Osteocyte (in vitro differentiated cells): ENCODE results near the gene C2orf42. TPM values are rescaled to one million over a fixed set of nuclear protein-coding genes. Genes with fewer than 3 reads are reported as not detected.
"Not testable (repeated sequence)": the region's sequence is repeated elsewhere in the genome, so short reads cannot be mapped to it uniquely, and the experiment has no call there.

ENCODE experiments used
- DNase-seq: peaks from one replicate; pipeline ENCODE4 v3.0.0; 2021; ENCODE audit warnings: mixed read lengths; ENCODE audit not compliant: unreplicated experiment; ENCODE audit errors: extremely low spot score
- H3K27ac Mint-ChIP-seq: one replicate; pipeline ENCODE4 v1.8.0; 2021; ENCODE audit warnings: mild to moderate bottlenecking, mixed read lengths; ENCODE audit not compliant: unreplicated experiment
- H3K27me3 Mint-ChIP-seq: one replicate; pipeline ENCODE4 v1.8.0; 2021; ENCODE audit warnings: mixed read lengths; ENCODE audit not compliant: unreplicated experiment
- H3K36me3 Mint-ChIP-seq: one replicate; pipeline ENCODE4 v1.8.0; 2021; ENCODE audit warnings: mixed read lengths; ENCODE audit not compliant: unreplicated experiment
- H3K4me1 Mint-ChIP-seq: one replicate; pipeline ENCODE4 v1.8.0; 2021; ENCODE audit warnings: mixed read lengths; ENCODE audit not compliant: unreplicated experiment
- H3K4me3 Mint-ChIP-seq: one replicate; pipeline ENCODE4 v1.8.0; 2021; ENCODE audit warnings: mild to moderate bottlenecking, moderate library complexity, mixed read lengths; ENCODE audit not compliant: unreplicated experiment
- H3K9me3 Mint-ChIP-seq: one replicate; pipeline ENCODE4 v1.8.0; 2021; ENCODE audit warnings: mixed read lengths; ENCODE audit not compliant: unreplicated experiment
- total RNA-seq: library from RNA; stranded (reverse); gene quantifications from 2 replicates; pipeline ENCODE4 v1.2.1, GENCODE V29; 2021
- TF ChIP-seq, protein P1 (sequence below): fragments of 200-600 bp; sonication (generic); IDR thresholded peaks from 2 replicates; pipeline ENCODE4 v1.5.0; 2021; ENCODE audit warnings: antibody characterized with exemption, mild to moderate bottlenecking, moderate library complexity

C2orf42 gene
- total RNA-seq, 1 donor from 2014 or later, result 25.7 TPM

DNA sequence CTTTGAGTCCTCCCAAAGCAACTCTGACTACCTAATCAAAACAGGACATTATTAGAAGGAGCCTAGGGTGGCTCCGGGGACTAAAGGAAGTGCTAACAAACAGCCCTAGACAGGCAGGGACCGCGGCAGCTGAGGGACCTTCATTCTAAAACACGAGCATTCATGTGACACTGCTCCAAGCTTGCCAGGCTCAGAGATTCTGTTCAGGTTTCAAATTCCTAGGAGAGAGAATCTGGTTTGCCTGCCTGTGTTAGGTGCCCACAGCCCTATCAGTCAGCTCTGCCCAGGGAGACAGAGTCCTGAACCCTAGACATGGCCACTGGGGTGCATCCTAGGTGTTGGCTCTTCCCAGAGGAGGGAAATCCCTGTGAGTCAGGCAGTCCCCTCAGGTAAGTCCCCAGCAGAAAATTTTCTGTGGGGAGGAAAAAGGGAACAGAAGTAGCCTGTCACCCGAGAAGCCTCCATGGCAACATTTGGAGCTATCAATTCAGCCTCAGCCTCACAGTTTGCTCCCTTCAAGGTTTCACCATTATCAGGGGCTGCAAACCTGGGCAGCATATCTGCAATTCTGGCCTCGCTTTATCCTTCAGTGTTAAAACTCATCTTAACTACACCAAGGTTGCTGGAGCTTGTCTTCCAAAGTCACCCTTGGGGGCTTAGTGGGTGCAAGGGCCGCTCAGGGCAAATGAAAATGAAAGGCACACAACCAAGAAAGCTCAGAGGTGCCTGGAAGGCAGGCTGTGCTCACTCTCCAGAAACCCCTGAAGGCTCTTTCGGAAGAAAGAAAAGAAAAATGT is 75.0 kb downstream of the C2orf42 start:
- Mint-ChIP-seq H3K9me3 (no peaks in the 10 kb centered on the region), H3K27me3 (no peaks in the 10 kb centered on the region), H3K4me1 (peaks cover 28% of the 10 kb centered on the region), H3K4me3 (no peak overlapping the region), H3K27ac (no peak overlapping the region), H3K36me3 (no peaks in the 10 kb centered on the region)
- DNase-seq, result no peak
- TF ChIP-seq, protein P1, sequence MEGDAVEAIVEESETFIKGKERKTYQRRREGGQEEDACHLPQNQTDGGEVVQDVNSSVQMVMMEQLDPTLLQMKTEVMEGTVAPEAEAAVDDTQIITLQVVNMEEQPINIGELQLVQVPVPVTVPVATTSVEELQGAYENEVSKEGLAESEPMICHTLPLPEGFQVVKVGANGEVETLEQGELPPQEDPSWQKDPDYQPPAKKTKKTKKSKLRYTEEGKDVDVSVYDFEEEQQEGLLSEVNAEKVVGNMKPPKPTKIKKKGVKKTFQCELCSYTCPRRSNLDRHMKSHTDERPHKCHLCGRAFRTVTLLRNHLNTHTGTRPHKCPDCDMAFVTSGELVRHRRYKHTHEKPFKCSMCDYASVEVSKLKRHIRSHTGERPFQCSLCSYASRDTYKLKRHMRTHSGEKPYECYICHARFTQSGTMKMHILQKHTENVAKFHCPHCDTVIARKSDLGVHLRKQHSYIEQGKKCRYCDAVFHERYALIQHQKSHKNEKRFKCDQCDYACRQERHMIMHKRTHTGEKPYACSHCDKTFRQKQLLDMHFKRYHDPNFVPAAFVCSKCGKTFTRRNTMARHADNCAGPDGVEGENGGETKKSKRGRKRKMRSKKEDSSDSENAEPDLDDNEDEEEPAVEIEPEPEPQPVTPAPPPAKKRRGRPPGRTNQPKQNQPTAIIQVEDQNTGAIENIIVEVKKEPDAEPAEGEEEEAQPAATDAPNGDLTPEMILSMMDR, result no peak

DNA sequence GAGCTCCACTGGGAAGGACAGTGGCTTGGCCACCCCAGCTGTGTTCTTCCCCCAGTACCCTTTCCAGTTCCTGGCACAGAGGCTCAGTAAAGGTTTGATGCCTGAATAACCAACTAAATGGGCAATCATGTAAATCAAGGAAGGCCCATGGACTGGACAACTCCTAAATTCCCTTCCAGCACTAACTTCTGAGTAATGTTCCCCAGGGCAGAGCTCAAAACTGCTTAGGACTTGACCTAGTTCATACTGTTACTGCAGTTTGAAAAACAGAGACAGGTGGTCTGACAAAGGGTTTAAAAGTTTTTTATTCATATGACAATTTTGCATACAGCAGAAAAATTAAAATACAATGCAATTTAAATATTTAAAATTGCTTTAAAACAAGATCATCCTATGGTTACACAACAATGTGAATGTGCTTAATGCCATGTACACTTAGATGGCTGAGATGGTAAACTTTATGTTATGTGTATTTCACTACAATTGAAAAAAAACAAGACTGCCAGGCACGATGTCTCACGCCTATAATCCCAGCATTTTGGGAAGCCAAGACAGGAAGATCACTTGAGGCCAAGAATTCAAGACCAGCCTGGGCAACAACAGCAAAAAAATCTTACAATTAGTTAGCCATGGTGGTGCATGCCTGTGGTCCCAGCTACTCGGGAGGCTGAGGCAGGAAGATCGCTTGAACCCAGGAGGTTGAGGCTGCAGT is 77.3 kb downstream of the C2orf42 start:
- TF ChIP-seq, protein P1, result no peak
- Mint-ChIP-seq H3K36me3 (no peaks in the 10 kb centered on the region), H3K4me3 (no peak overlapping the region), H3K27ac (peak overlapping the region; percentile 41), H3K4me1 (peaks cover 35% of the 10 kb centered on the region), H3K27me3 (no peaks in the 10 kb centered on the region), H3K9me3 (no peaks in the 10 kb centered on the region)
- DNase-seq, result no peak

DNA sequence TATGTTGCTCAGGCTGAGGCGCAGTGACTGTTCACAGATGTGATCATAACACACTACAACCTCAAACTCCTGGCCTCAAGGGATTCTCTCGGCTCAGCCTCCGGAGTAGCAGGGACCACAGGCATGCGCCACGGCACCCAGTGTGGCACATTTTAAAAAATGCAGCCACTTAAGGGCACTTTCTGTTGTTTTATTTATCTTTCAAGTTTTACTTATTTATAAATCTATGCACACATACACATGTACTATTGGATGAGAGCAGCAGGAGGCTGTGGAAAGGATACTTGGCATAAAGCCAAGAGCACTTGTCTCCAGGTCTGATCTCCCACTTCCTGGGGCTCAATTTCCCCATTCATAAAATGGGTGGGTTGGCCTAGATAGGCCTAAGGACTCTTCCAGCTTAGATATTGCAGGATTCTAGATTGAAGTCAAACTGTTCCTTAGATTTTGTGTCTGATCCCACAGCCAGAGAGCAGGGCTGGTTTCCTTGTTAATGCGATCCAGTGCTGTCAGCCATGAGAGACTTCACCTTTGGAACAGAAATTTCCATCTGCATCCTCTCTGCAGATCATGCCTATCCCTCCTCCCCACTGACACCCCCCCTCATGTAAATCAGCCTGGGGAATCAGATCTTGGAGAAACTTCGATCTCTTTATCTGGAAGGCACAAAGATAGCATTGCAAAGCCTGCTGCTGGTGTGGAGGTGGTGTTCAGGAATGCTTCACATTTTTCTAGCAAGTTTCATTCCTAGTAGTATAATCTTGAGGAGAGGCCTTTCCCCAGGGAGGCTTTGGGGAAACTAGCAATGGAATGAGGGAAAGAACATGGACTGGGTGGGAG is 78.8 kb downstream of the C2orf42 start:
- no peak for DNase-seq
- no peaks in the 10 kb centered on the region for H3K9me3 Mint-ChIP-seq
- no peak overlapping the region for H3K4me3 Mint-ChIP-seq
- H3K27ac Mint-ChIP-seq, result peak overlapping the region; percentile 82
- TF ChIP-seq, protein P1, result no peak
- peaks cover 45% of the 10 kb centered on the region for H3K4me1 Mint-ChIP-seq
- H3K36me3 Mint-ChIP-seq, result no peaks in the 10 kb centered on the region
- H3K27me3 Mint-ChIP-seq, result no peaks in the 10 kb centered on the region

DNA sequence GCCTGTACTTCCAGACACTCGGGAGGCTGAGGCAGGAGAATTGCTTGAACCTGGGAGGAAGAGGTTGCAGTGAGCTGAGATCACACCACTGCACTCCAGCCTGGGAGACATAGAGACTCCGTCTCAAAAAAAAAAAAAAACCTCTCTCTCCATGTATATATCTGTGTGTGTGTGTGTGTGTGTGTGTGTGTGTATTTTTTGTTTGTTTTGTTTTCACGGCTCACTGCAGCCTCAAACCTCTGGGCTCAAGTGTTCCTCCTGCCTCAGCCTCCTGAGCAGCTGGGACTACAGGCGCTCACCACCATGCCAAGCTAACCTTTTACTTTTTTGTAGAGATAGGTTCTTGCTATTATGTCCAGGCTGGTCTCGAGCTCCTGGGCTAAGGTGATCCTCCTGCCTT is 80.4 kb downstream of the C2orf42 start:
- H3K27me3 Mint-ChIP-seq, H3K4me3 Mint-ChIP-seq, H3K36me3 Mint-ChIP-seq, DNase-seq, H3K9me3 Mint-ChIP-seq, H3K27ac Mint-ChIP-seq: not testable (repeated sequence)
- H3K4me1 Mint-ChIP-seq, result peaks cover 46% of the 10 kb centered on the region

DNA sequence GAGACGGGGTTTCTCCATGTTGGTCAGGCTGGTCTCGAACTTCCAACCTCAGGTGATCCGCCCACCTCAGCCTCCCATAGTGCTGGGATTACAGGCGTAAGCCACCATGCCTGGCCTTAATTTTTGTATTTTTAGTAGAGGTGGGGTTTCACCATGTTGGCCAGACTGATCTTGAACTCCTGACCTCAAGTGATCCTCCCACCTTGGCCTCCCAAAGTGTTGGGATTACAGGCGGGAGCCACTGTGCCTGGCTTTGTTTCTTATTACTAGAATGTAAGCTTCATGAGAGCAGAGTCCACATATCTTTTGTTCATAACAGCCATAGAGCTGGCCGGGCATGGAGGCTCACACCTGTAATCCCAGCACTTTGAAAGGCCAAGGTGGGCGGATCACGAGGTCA is 84.7 kb downstream of the C2orf42 start:
- H3K27me3 Mint-ChIP-seq, H3K27ac Mint-ChIP-seq, DNase-seq, H3K36me3 Mint-ChIP-seq, H3K9me3 Mint-ChIP-seq, H3K4me3 Mint-ChIP-seq: not testable (repeated sequence)
- H3K4me1 Mint-ChIP-seq, result peaks cover 42% of the 10 kb centered on the region
